ENCODE results near the gene ADAT3.

DNA sequence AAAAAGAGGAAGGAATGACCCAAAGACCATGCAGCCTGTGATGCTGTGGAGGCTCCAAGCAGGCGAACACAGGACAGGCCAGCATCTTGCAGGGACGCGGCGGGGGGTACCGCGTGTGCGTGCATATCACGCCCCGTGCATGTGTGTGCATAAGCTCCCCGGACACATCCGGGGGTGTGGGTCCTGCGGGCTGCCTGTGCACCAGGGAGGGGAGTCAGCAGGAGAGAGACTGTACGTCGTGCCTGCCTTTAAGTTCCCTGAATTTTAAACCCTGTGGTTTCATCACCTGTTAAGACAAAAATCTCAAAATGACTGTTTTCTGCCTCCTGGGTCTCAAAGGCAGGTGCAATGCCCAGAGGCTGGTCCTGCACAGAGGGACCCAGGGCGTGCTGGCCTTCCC lies 16.6 kb downstream of the ADAT3 start:
- TF ChIP-seq NFIC (IDR thresholded peaks at IDR 0.05; ENCODE audit: borderline replicate concordance) (no peak), TAF1 (IDR thresholded peaks at IDR 0.05; ENCODE audit: borderline replicate concordance, low read depth, low read length) (no peak), RFX5 (IDR thresholded peaks at IDR 0.05; ENCODE audit: low read length) (no peak), SIN3A (IDR thresholded peaks at IDR 0.05; ENCODE audit: borderline replicate concordance, low read depth, low read length) (no peak), GATA2 (CRISPR knock-in tag; IDR thresholded peaks at IDR 0.05) (no peak), ELF1 (IDR thresholded peaks at IDR 0.05) (no peak), EP300 (IDR thresholded peaks at IDR 0.05; ENCODE audit: borderline replicate concordance in 1 of 2, low read depth in 1 of 2, low read length in 1 of 2) (no peak), CHD2 (IDR thresholded peaks at IDR 0.05; ENCODE audit: low read length, partially characterized antibody) (no peak)
- TF ChIP-seq, protein P1, sequence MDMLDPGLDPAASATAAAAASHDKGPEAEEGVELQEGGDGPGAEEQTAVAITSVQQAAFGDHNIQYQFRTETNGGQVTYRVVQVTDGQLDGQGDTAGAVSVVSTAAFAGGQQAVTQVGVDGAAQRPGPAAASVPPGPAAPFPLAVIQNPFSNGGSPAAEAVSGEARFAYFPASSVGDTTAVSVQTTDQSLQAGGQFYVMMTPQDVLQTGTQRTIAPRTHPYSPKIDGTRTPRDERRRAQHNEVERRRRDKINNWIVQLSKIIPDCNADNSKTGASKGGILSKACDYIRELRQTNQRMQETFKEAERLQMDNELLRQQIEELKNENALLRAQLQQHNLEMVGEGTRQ (IDR thresholded peaks at IDR 0.05; ENCODE audit: borderline replicate concordance, low read depth, low read length) = no peak
- TF ChIP-seq, protein P2, sequence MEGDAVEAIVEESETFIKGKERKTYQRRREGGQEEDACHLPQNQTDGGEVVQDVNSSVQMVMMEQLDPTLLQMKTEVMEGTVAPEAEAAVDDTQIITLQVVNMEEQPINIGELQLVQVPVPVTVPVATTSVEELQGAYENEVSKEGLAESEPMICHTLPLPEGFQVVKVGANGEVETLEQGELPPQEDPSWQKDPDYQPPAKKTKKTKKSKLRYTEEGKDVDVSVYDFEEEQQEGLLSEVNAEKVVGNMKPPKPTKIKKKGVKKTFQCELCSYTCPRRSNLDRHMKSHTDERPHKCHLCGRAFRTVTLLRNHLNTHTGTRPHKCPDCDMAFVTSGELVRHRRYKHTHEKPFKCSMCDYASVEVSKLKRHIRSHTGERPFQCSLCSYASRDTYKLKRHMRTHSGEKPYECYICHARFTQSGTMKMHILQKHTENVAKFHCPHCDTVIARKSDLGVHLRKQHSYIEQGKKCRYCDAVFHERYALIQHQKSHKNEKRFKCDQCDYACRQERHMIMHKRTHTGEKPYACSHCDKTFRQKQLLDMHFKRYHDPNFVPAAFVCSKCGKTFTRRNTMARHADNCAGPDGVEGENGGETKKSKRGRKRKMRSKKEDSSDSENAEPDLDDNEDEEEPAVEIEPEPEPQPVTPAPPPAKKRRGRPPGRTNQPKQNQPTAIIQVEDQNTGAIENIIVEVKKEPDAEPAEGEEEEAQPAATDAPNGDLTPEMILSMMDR (IDR thresholded peaks at IDR 0.05) = no peak
- TF ChIP-seq, protein P3, sequence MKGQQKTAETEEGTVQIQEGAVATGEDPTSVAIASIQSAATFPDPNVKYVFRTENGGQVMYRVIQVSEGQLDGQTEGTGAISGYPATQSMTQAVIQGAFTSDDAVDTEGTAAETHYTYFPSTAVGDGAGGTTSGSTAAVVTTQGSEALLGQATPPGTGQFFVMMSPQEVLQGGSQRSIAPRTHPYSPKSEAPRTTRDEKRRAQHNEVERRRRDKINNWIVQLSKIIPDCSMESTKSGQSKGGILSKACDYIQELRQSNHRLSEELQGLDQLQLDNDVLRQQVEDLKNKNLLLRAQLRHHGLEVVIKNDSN (IDR thresholded peaks at IDR 0.05; ENCODE audit: borderline replicate concordance, low read depth) = no peak
- TF ChIP-seq, protein P4, sequence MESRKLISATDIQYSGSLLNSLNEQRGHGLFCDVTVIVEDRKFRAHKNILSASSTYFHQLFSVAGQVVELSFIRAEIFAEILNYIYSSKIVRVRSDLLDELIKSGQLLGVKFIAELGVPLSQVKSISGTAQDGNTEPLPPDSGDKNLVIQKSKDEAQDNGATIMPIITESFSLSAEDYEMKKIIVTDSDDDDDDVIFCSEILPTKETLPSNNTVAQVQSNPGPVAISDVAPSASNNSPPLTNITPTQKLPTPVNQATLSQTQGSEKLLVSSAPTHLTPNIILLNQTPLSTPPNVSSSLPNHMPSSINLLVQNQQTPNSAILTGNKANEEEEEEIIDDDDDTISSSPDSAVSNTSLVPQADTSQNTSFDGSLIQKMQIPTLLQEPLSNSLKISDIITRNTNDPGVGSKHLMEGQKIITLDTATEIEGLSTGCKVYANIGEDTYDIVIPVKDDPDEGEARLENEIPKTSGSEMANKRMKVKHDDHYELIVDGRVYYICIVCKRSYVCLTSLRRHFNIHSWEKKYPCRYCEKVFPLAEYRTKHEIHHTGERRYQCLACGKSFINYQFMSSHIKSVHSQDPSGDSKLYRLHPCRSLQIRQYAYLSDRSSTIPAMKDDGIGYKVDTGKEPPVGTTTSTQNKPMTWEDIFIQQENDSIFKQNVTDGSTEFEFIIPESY (IDR thresholded peaks at IDR 0.05; ENCODE audit: borderline replicate concordance, low read depth) = no peak
